ENCODE data around the gene CNR2. TPM values are rescaled to one million over a fixed set of nuclear protein-coding genes. Genes with fewer than 3 reads are reported as not detected.

Gene CNR2
- total RNA-seq, 2 experiments from 2014 or later: not detected

DNA sequence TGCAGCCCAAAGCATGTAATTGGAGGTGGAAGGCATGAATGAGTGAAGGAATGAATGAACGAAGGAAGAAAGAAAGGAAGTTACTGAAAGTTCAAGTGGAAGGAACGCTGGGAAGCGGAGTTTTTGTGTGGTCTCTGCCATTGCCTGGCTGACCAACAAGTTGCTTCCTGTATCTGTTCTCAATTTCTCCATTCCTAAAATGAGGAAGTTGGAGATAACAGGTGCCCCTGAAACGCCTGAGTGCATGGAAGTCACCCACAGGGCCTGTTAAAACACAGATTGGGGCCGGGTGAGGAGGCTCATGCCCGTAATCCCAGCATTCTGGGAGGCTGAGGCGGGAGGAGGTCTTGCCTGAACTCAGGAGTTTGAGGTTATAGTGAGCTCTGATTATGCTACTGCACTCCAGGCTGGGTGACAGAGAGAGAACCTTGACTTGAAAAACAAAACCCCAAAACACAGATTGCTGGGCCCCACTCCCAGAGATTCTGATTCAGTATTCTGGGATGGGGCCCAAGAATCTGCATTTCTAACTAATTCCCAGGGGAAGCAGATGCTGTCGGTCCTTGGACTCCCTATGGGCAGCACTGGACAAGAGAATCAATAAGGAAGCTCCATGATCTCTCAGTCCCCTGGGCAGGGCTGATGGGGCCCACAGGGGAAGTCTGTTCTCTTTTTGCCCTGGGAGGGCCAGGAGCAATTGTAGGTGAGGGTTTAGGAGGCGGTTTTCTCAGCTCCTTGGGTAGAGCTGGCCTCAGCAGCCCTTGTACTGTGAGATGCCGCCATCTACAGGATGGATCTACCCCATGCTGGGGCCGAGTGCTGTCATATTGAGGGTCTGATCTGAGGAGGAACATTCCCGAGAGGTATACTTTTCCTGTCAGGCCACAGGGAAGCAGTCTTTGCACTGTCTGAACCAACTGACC, 3.3 kb upstream of the CNR2 start:
- peak; percentile 75 for DNase-seq
- ATAC-seq: peak; percentile 94
- CTCF ChIA-PET: interaction anchor here (0.6 to 2.6 kb wide), 16 partner anchors 8 to 149 kb away, joined by 3 to 31 read pairs (median 4); partner anchors contain the start of genes GALE and PITHD1
- no peaks in the 10 kb centered on the region for H3K36me3 Mint-ChIP-seq (ENCODE audit: low read depth)
- no peaks in the 10 kb centered on the region for H3K9me3 Mint-ChIP-seq (ENCODE audit: low read depth)
- H3K4me1 Mint-ChIP-seq: peaks cover 9% of the 10 kb centered on the region
- POLR2A ChIA-PET: interaction anchor here (1.3 kb wide), 1 partner anchor 145 kb away, joined by 7 read pairs; no protein-coding TSS in a partner anchor
- H3K27me3 Mint-ChIP-seq: peaks cover 2% of the 10 kb centered on the region
- intact Hi-C loops (cut with DNase I, micrococcal nuclease): loop anchor here in 1 of 2 experiments (1.0 kb wide), 2 partner anchors 106 to 144 kb away; no protein-coding TSS in a partner anchor
- H3K27ac Mint-ChIP-seq: no peak overlapping the region
- no peak overlapping the region for H3K4me3 Mint-ChIP-seq

DNA sequence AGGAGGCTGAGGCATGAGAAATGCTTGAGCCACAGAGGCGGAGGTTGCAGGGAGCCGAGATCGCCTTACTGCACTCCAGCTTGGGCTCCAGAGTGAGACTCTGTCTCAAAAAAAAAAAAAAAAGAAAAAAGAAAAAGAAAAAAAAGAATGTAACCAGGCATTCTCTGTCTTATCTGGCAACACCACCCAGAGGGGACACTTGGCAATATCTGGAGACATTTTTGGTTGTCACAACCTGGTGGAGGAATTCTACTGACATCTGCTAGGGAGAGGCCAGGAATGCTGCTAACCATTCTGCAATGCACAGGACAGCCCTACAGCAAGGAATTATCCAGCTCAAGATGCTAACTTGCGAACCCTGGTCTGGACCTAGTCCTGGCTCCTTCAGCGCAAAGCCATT, 2.3 kb upstream of the CNR2 start:
- no peaks in the 10 kb centered on the region for H3K9me3 Mint-ChIP-seq (ENCODE audit: low read depth)
- no peaks in the 10 kb centered on the region for H3K36me3 Mint-ChIP-seq (ENCODE audit: low read depth)
- ChIA-PET POLR2A (no interaction called here), CTCF (interaction anchor here (0.6 to 2.6 kb wide), 5 partner anchors 105 to 171 kb away, joined by 3 to 31 read pairs (median 7); no protein-coding TSS in a partner anchor)
- ATAC-seq (no peak), DNase-seq (no peak)
- intact Hi-C loops (cut with DNase I, micrococcal nuclease): no loop called here
- H3K4me1 Mint-ChIP-seq: peaks cover 16% of the 10 kb centered on the region
- H3K4me3 Mint-ChIP-seq: no peak overlapping the region
- H3K27me3 Mint-ChIP-seq: peaks cover 2% of the 10 kb centered on the region
- H3K27ac Mint-ChIP-seq: no peak overlapping the region

DNA sequence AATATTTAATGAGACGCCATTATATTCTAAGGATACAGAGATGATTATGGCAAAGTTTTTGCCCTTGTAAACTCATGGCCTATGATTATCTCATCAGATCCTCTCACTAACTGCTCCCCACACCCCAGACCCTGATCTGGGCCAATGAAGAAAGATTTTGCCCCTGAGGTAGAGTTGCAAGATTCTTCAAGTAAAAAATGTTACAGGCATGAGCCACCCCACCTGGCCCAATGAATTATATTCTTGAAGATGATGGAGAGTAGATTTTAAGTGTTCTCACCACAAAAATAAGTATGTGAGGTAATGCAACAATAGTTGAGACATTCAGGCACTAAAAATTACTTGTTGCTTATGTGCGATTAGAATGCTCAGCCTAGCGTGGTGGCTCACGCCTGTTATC, 1.8 kb upstream of the CNR2 start:
- ATAC-seq (no peak), DNase-seq (no peak)
- H3K4me3 Mint-ChIP-seq: no peak overlapping the region
- H3K36me3 Mint-ChIP-seq (ENCODE audit: low read depth): no peaks in the 10 kb centered on the region
- intact Hi-C loops (cut with DNase I, micrococcal nuclease): no loop called here
- CTCF ChIA-PET: interaction anchor here (0.6 to 2.6 kb wide), 3 partner anchors 104 to 170 kb away, joined by 3 to 31 read pairs (median 21); no protein-coding TSS in a partner anchor
- peaks cover 19% of the 10 kb centered on the region for H3K4me1 Mint-ChIP-seq
- peaks cover 2% of the 10 kb centered on the region for H3K27me3 Mint-ChIP-seq
- POLR2A ChIA-PET: no interaction called here
- no peak overlapping the region for H3K27ac Mint-ChIP-seq
- no peaks in the 10 kb centered on the region for H3K9me3 Mint-ChIP-seq (ENCODE audit: low read depth)

DNA sequence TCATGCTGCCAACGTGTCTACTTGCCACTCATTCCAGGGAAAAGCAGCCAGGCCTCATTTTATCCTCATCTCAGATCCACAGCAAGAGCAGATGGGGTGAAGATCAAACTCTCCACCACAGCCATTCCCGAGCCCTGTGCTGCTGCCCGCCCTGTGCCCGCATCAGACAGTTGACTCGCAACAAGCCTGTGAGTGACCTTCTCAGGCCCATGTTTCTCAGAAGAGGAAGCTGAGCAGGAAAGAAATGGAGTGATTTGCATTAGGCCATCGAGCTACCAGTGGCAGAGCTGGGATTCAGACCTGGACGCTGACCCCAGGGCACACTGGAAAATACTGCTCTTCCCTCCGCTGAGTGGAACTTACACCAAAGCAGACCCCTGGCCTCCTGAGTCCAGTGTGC, 1.2 kb downstream of the CNR2 start:
- H3K9me3 Mint-ChIP-seq (ENCODE audit: low read depth): no peaks in the 10 kb centered on the region
- ATAC-seq: no peak
- no peak for DNase-seq
- H3K27ac Mint-ChIP-seq: no peak overlapping the region
- peaks cover 23% of the 10 kb centered on the region for H3K4me1 Mint-ChIP-seq
- no peak overlapping the region for H3K4me3 Mint-ChIP-seq
- POLR2A ChIA-PET: no interaction called here
- no peaks in the 10 kb centered on the region for H3K36me3 Mint-ChIP-seq (ENCODE audit: low read depth)
- CTCF ChIA-PET: no interaction called here
- H3K27me3 Mint-ChIP-seq: peaks cover 12% of the 10 kb centered on the region
- intact Hi-C loops (cut with DNase I, micrococcal nuclease): no loop called here

DNA sequence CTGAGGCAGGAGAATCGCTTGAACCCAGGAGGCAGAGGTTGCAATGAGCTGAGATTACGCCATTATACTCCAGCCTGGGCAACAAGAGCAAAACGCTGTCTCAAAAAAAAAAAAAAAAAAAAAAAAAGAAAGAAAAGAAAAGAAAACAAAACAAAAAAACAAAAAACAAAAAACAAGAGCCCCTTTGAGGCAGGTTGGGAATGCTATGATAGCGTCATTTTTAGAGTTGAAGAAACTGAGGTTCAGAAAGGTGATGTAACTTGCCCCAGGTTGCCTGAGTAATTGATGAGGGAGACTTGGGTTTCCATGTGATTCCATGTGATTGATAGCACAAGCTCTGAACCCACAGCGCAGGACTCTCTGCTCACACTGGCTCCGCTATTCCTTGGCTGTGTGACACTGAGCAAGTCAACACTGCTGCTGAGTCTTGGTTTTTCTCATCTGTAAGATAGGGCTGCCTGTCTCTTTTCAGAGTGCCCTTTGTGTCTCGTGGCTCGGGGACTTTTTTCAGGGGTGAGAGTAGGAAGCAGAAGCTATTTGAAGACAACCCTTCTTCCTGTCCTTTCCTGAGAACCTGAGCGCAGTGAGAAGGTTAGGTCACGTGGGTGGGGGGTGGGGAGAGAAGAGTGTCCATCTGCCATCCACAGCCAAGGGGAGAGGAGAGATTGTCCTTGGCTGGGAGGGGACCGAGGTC, 2.5 kb downstream of the CNR2 start:
- ATAC-seq (peak; percentile 42), DNase-seq (peak; percentile 14)
- no peak overlapping the region for H3K4me3 Mint-ChIP-seq
- H3K36me3 Mint-ChIP-seq (ENCODE audit: low read depth): no peaks in the 10 kb centered on the region
- H3K4me1 Mint-ChIP-seq: peaks cover 23% of the 10 kb centered on the region
- ChIA-PET POLR2A (no interaction called here), CTCF (interaction anchor here (0.6 to 0.9 kb wide), 2 partner anchors 43 to 100 kb away, joined by 3 read pairs; no protein-coding TSS in a partner anchor)
- H3K27me3 Mint-ChIP-seq: peaks cover 17% of the 10 kb centered on the region
- H3K27ac Mint-ChIP-seq: no peak overlapping the region
- intact Hi-C loops (cut with DNase I, micrococcal nuclease): no loop called here
- H3K9me3 Mint-ChIP-seq (ENCODE audit: low read depth): no peaks in the 10 kb centered on the region

DNA sequence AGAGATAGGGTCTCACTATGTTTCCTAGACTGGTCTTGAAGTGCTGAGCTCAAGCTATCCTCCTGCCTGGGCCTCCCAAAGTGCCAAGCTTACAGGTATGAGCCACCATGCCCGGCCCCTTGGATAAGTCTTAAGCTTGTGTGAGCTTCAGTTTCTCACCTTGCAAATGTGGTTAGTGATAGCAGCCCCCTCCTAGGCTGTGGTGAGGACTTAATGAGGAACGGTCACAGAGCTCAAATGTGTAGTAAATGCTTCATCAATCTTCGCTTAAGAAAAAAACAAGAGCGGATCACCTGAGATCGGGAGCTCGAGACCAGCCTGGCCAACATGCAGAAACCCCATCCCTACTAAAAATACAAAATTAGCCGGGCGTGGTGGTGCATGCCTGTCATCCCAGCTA, 3.0 kb downstream of the CNR2 start:
- Mint-ChIP-seq H3K36me3 (ENCODE audit: low read depth) (no peaks in the 10 kb centered on the region), H3K27ac (no peak overlapping the region), H3K9me3 (ENCODE audit: low read depth) (no peaks in the 10 kb centered on the region), H3K4me1 (peaks cover 23% of the 10 kb centered on the region), H3K27me3 (peaks cover 21% of the 10 kb centered on the region), H3K4me3 (no peak overlapping the region)
- ChIA-PET CTCF (interaction anchor here (0.6 to 0.9 kb wide), 2 partner anchors 43 to 99 kb away, joined by 3 read pairs; no protein-coding TSS in a partner anchor), POLR2A (no interaction called here)
- ATAC-seq: no peak
- DNase-seq: no peak
- intact Hi-C loops (cut with DNase I, micrococcal nuclease): no loop called here

DNA sequence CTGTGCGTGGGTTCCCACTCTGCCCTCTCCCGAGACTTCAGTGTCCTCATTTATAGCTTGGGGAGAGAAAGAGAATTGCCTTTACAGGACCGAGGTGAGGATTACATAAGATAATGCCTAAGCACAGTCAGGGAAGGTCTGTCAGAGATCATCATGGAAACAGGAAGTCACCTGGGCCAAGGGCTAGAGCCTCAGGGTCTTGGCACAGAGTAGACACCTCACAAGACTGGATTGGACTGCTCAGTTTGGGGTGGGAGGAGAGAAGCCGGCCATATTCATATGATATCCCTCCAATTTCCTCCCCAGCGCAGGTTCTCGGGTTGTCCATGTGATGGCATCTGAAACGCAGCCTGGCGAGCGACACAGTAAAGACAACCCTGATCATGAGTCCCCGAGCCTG, 3.8 kb downstream of the CNR2 start:
- H3K9me3 Mint-ChIP-seq (ENCODE audit: low read depth): no peaks in the 10 kb centered on the region
- CTCF ChIA-PET: no interaction called here
- no peaks in the 10 kb centered on the region for H3K36me3 Mint-ChIP-seq (ENCODE audit: low read depth)
- peaks cover 27% of the 10 kb centered on the region for H3K4me1 Mint-ChIP-seq
- DNase-seq (no peak), ATAC-seq (no peak)
- intact Hi-C loops (cut with DNase I, micrococcal nuclease): no loop called here
- H3K27ac Mint-ChIP-seq: no peak overlapping the region
- peaks cover 23% of the 10 kb centered on the region for H3K27me3 Mint-ChIP-seq
- H3K4me3 Mint-ChIP-seq: no peak overlapping the region
- POLR2A ChIA-PET: no interaction called here

DNA sequence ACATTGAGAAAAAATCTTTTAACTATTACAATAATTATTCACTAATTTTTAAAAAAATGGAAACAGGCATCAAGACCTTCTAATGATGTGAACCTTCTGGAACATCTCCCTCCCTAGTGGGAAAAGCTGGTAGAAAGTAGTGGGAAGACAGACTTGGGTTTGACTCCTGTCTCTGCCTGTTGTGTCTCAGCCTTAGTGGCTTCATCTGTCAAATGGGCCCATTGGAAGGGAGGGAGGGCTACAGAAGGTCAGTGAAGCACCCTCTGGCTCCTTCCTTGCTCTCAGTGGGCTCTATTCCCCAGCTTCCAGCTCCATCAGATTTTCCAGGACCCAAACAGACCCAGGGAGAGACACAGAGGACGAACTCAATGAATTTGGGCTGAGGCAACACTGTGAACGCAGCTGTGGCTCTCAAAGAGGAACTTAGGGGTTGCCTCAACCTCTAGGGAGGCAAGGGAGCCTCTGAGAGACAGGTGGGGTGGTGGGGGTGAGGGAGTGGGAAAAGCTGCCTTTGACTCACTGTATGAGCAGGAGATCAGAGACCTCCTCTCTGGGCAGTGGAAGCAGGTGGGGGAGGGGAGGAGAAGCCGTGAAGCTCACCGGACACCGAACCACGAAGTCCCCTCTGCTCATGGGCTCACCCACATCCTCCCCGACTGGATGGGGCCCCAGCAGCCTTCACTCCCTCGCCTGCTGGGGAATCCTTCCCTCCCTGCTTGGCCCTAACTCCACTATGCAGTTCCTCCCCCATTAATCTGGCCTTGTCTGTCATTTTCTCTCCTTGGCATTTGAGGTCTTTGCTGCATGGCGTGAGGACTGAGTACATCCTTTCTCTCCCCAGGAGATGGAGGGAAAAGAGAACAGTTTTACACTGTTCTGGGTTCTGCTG, 4.5 kb downstream of the CNR2 start:
- Mint-ChIP-seq H3K27ac (no peak overlapping the region), H3K27me3 (peaks cover 25% of the 10 kb centered on the region), H3K9me3 (ENCODE audit: low read depth) (no peaks in the 10 kb centered on the region), H3K4me1 (peaks cover 28% of the 10 kb centered on the region), H3K36me3 (ENCODE audit: low read depth) (no peaks in the 10 kb centered on the region), H3K4me3 (no peak overlapping the region)
- ChIA-PET CTCF (interaction anchor here (1.1 kb wide), 1 partner anchor 8 kb away, joined by 4 read pairs; no protein-coding TSS in a partner anchor), POLR2A (no interaction called here)
- ATAC-seq (no peak), DNase-seq (peak; percentile 19)
- intact Hi-C loops (cut with DNase I, micrococcal nuclease): no loop called here

DNA sequence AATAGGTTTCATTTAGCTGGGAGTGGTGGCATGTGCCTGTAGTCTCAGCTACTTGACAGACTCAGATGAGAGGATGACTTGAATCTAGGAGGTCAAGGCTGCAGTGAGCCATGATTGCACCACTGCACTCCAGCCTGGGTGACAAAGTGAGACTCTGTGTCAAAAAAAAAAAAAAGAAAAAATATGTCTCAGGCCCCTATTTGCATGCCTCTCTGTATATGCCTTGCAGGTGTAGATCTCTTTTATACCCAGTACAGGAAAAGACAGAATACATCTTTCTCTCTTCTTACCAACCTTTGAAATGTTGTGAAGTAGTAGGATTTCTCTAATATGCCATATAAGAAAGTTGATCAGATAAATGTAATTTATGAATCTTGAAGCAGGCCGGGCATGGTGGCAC, 6.4 kb downstream of the CNR2 start:
- Mint-ChIP-seq H3K9me3 (ENCODE audit: low read depth) (no peaks in the 10 kb centered on the region), H3K27ac (no peak overlapping the region), H3K27me3 (peaks cover 37% of the 10 kb centered on the region), H3K36me3 (ENCODE audit: low read depth) (no peaks in the 10 kb centered on the region), H3K4me3 (no peak overlapping the region), H3K4me1 (peaks cover 21% of the 10 kb centered on the region)
- intact Hi-C loops (cut with DNase I, micrococcal nuclease): no loop called here
- ATAC-seq (no peak), DNase-seq (no peak)
- POLR2A ChIA-PET: interaction anchor here (0.7 kb wide), 1 partner anchor 10 kb away, joined by 5 read pairs; no protein-coding TSS in a partner anchor
- CTCF ChIA-PET: no interaction called here

DNA sequence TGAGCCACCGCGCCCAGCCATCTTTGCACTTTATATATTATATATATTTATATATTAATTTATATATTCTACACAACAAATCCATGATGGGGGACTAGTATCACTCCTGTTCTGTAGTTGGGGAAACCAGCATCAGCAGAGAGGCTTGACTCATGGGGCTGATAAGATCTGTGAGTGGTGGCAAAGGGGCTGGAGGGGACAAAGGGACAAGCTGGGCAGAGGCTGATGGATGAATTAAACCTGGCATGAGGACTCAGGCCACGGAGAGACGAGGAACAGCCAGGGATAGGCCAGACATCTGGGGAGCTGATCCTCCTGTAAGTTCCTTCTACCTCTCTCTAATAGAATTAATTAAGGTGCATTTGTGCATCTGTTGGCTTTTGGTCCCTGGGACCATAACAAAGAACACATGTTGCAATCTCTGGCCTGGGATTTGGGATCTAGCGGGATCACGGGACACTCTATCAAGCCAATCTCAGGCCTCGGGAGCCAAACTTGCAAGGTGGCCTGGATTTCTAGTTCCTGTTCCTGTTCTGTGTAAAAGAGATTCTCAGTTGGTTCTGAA, 7.6 kb downstream of the CNR2 start:
- ChIA-PET POLR2A (no interaction called here), CTCF (interaction anchor here (1.8 kb wide), 1 partner anchor 95 kb away, joined by 5 read pairs; no protein-coding TSS in a partner anchor)
- Mint-ChIP-seq H3K36me3 (ENCODE audit: low read depth) (no peaks in the 10 kb centered on the region), H3K4me1 (peaks cover 13% of the 10 kb centered on the region), H3K4me3 (no peak overlapping the region), H3K27me3 (peaks cover 48% of the 10 kb centered on the region), H3K9me3 (ENCODE audit: low read depth) (no peaks in the 10 kb centered on the region), H3K27ac (no peak overlapping the region)
- ATAC-seq: no peak
- no peak for DNase-seq
- intact Hi-C loops (cut with DNase I, micrococcal nuclease): loop anchor here in 1 of 2 experiments (2.0 kb wide), 1 partner anchor 53 kb away; the partner anchor contains the start of gene PNRC2

Measured in activated CD4-positive, alpha-beta T cell treated with anti-CD3 and anti-CD28 coated beads for 36 hours (primary cell).